GM21447 (cell line): Measurements from ENCODE around the gene SPATS2L.

Experiments used
- ATAC-seq: cut with Tn5 transposase; IDR thresholded peaks from one replicate; pipeline ENCODE4 v1.9.1; 2021; ENCODE audit not compliant: unreplicated experiment

SPATS2L gene

GRCh38 chr2:200461846-200462710, 155.6 kb downstream of the SPATS2L start:
- ATAC-seq, result no peak

DNA sequence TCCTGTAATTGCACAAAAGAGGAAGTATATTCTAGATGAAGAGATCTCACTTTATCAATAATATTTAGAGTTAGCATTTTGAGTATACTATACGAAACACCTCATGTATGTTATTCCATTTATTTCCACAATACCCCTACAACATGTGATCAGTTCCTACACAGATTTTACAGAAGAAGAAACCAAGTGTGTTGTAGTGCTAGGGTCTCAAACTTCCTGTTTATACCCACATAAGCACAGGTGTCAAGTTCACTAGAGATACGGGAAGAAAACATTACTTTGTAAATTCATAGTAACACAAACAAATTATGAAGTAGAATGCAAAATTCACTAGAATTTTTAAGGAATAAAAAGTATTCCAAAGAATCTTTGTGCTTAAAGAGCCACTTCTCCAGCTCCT, 157.0 kb downstream of the SPATS2L start:
- no peak for ATAC-seq

DNA sequence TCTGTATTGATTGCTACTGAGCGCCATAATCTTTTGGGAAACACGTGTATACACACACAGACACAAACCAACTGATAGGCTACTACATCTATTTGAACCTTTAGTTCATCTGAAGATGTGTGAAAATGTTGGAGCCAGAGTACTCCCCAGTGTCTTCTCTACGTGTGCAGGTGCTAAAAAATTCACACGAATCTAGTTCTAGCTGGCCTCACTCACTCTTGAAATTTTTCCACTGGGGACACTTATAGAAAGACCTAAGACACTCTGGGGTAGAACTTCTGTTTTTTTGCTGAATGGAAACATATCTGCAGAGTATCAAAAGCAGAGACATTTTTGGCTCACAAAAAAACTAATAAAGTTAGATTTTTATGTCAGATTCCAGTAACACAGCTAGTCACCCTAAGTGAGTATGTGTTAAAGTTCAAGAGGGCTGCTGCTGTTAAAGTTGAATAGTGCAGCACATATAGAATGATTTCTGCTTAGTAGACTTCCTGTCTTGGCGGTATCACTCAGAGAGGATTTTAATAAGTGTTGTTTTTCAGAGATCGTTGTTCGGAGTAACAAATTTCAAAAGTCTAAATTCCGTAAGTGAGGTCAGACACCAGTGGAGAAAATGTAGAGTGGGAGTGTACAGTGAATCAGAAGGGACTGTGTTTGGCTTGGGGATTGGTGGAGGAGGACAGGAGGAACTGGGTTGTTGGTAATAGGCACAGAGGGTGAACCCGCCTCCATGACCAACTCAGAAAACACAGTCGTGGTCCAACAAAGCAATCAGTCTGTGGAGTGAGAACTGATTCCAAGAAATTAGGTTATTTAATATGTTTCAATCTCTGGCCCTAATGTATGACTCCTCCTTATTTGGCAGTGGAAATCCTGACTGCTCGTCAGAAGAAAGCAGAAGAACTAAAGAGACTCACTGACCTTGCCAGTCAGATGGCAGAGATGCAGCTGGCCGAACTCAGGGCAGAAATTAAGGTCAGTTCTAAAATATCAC, 160.2 kb downstream of the SPATS2L start:
- no peak for ATAC-seq

DNA sequence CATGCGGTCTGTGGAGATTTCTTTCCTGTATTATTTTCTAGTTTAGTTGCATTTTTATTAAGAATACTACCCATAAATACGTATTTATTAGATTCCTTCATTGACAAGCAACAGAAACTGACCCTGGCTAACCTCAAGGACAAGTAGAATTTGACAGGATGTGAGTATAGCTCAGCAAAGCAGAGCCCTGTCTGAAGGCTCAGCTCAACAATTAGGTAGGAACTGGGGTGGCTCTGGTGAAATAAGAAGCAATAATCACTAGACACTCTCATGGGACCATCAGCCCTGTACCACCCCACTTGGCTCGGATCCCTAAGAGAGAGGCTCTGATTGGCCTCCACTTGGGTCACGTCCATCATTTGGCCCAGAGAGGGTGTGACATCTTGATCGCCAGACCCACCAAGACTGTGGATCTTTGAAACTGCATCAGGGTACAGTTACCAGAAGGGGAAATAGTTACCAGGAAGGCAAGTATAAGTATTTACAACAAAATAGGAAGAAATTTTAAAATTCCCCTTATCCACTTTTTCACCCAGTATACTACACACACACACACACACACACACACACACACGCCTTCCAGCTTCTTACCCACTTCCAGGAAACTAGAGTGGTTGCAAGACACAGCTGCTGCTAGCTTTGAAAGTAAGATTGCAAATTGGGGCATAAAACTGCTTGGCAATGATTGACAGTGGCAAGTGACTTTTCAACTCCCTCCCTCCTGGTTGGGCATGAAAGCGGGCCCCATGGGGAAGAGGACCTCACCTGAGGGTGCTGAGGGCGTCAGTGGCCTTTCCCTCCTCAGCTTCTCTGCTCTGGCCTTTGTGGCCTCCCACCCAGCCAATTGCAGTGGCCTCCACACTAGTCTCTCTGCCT, 161.6 kb downstream of the SPATS2L start:
- no peak for ATAC-seq

- ATAC-seq, result no peak
Measured at GRCh38 chr2:200469708-200470211, 163.3 kb downstream of the SPATS2L start.

DNA sequence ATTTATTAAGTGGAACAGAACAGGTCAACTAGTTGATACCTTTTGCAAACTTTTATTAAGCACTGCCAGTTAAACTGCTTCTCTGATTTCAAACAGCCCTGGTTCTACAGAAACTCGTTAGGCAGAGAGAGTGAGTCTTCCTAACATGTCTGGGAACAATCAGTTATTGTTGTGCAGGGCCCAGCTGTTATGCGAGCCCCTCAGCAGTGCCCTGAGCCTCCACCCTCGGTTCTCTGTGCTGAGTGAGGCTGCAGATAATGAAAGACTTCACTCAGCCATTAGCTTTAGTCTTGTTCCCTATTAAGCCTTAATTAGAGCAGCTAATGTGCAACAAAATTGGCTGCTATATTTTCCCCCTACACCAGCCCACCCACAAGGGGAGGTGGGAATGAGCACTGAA, 163.7 kb downstream of the SPATS2L start:
- ATAC-seq, result no peak

DNA sequence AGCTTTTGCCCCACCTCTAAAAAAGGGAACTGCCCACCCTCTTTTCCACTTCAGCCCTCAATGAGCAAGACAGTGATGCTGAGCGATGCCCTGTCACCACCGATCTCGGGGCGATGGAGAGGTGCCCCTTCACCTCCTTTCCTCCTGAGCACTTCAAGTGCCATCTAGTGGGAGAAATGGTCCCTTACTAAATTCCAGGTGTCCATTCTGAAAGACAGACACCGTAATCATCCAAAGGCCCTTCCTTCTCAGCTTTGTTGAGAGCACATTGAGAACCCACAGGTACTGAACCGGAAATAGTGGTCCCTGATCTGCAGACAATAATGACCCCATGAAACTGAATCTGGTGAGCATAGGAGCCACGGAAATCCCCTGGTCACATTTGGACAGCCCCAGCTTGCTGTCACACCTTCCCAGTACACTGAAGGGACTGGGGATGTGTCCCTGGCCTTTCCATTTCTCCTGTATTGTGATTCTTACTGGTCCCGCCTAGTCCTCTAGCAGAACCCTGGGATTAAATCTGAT, 164.9 kb downstream of the SPATS2L start:
- peak; percentile 83 for ATAC-seq

GRCh38 chr2:200471928-200472645, 165.6 kb downstream of the SPATS2L start:
- ATAC-seq, result peak; percentile 27

DNA sequence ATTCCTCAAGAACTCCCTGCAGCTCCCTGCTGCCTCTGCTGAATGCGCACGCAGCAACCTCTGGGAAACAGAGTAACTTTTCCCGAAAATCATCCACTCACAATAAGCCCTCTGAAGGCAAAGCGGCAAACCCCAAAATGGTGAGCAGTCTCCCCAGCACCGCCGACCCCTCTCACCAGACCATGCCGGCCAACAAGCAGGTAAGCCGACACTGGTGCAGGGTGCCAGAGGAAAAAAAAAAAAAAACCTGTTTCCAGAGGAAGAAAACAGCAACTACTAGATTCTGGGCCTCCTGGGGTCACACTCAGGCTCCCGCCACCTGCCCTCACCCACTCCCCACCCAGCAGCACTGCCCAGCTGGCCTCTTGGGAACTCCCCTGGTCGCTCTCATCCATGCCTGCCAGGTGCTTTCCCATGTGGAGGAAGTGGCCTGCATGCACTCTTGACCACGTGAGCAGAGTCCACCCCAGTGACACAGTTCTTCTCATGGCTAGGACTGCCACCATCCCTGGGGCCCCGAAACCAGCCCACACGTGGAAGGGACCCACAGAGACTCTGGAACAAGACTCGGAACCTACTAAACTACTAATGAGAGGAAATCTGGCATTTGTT, 166.5 kb downstream of the SPATS2L start:
- ATAC-seq, result no peak

DNA sequence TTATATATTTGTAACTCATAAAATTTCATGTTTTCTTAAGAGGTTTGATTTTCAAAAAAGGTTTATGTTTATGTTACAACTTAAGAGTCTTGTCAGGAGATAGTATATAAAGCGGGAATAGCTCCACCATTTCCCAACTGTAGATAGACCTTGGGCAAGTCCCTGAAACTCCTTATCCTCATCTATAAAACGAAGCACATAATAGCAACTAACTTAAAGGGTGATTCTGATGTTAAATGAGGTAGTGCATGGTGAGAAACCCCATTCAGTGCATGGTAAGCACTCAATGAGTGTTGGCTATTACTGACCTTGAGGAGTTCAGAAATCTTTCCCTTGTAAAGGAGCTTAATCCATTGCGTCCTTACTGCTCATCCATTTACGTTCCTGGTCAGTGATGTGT, 169.3 kb downstream of the SPATS2L start:
- ATAC-seq, result no peak

- ATAC-seq, result no peak
Measured at GRCh38 chr2:200476836-200477235, 170.3 kb downstream of the SPATS2L start.

- no peak for ATAC-seq
Measured at GRCh38 chr2:200477667-200478131, 171.2 kb downstream of the SPATS2L start.

GRCh38 chr2:200479692-200480265, 173.3 kb downstream of the SPATS2L start:
- ATAC-seq, result no peak

DNA sequence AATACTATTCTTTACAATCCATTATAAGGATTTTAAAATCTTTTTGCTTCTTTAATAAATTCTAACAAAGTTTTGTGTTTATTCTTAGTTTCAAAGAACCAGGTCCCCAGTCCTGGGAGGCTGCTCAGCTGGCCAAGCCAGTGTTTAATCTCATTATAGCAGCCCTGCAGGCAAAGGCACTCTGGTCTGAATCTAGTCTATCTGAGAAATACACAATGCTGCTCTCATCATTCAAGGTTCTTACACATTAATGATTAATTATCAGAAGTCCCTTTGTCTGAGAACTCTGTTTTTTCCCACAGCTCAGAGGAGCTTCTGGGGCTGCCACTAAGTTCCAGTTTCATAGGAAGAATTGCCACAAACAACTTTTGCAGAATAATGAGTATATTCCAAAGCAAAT, 175.7 kb downstream of the SPATS2L start:
- peak; percentile 75 for ATAC-seq

DNA sequence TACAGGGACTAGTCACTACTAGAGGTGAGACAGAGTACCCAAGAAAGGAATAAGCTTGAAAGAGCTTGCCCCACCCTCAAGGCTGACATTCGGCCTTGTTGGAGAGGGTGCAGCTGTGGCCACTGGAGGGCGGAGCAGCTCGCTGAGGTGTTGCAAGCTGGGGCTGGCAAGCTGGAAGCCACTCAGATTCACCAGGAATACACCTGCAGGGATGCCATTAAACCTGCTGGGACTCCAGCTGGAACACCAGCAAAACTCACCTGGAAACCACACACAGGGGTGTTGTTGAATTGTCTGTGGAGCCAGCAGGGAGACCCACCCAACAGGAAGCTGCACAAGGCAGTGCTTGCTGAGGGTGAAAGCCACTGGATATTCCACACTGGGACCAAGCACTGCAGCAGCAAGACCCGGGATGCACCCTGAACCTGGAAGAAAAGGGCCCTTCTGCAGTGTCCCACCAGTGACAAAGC, 177.3 kb downstream of the SPATS2L start:
- peak; percentile 43 for ATAC-seq

DNA sequence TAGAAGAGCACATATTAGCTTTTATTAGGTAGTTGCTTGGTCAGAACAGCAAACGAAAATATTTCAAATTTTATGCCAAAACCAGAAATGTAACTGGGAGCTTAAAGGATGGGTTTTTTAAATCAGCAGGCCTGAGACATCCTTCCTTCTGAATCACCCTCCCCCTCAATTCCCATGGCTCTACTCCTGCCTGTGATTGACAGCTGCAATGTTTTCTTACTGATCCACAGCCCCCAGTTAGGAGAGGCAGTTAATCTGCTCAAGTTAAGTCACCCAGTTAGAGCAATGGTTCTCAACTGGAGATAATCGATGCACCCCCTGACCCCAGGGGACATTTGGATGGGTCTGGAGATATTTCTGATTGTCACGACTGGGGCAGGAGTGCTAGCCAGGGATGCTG, 178.4 kb downstream of the SPATS2L start:
- no peak for ATAC-seq

GRCh38 chr2:200486529-200486928, 180.0 kb downstream of the SPATS2L start:
- ATAC-seq, result no peak

DNA sequence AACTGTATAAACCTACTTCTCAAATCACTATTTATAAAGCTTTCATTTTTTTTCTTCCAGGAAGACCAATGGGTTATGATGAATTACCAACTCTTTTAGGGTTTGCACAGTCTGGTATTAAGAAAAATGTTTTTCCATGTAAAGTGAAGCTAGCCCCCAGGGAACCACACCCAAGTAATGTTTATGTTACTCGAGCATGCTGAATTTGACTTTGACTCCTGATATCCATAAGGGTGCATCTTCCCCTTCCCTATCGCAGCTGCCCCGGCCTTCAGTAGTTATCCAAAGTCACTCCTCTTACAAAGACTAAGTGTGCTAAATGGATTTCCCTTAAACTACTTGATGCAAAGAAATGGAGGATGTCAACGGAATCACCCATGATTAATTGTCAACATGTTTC, 181.7 kb downstream of the SPATS2L start:
- no peak for ATAC-seq

GRCh38 chr2:200490001-200490400, 183.5 kb downstream of the SPATS2L start:
- no peak for ATAC-seq
